ENCODE results near the gene DYNLL1.

DNA sequence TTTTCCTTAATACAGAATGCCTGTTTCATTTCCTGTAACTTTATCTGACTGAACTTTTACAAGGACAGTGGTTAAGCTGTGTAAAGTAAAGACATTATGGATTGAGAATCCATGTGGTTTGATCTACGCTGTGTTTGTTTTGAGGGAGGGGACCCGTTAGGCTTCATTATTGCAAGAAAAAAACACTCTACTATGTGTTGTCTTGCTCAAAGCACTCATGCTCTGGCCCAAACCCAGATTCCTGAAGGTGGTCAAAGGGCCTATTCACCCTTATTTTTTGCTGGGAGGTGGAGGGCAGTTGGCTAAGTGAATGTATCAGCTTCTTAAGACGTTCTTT, 50.1 kb downstream of the DYNLL1 start:
- TF ChIP-seq POLR2A (IDR thresholded peaks at IDR 0.05), result no peak
- TF ChIP-seq, protein P1, sequence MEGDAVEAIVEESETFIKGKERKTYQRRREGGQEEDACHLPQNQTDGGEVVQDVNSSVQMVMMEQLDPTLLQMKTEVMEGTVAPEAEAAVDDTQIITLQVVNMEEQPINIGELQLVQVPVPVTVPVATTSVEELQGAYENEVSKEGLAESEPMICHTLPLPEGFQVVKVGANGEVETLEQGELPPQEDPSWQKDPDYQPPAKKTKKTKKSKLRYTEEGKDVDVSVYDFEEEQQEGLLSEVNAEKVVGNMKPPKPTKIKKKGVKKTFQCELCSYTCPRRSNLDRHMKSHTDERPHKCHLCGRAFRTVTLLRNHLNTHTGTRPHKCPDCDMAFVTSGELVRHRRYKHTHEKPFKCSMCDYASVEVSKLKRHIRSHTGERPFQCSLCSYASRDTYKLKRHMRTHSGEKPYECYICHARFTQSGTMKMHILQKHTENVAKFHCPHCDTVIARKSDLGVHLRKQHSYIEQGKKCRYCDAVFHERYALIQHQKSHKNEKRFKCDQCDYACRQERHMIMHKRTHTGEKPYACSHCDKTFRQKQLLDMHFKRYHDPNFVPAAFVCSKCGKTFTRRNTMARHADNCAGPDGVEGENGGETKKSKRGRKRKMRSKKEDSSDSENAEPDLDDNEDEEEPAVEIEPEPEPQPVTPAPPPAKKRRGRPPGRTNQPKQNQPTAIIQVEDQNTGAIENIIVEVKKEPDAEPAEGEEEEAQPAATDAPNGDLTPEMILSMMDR (IDR thresholded peaks at IDR 0.05), result no peak

Measured in vagina (tissue), 2 donors.